NCI-H524 (cell line): ENCODE data around the gene NOB1.
"Not testable (repeated sequence)": the region's sequence is repeated elsewhere in the genome, so short reads cannot be mapped to it uniquely, and the experiment has no call there.

Source experiments
- DNase-seq, 2 experiments: peaks; one replicate each; lab custom pipeline; 2025; lab: John Stamatoyannopoulos, UW

The NOB1 gene

GRCh38 chr16:69754469-69755310 is at the start of gene NOB1:
Gene NOB1 (minus strand): TSS chr16:69754926. CDS start chr16:69754910, 16 bp downstream.
- peak; percentile 94 to 97 for DNase-seq

GRCh38 chr16:69804297-69804696 is 49.6 kb upstream of the NOB1 start:
- no peak for DNase-seq

- DNase-seq, result no peak
Observed at GRCh38 chr16:69799611-69800031, 44.9 kb upstream of the NOB1 start.

- DNase-seq, result no peak
Observed at GRCh38 chr16:69798466-69798865, 43.7 kb upstream of the NOB1 start.

- DNase-seq, result peak; percentile 8 to 77
Observed at GRCh38 chr16:69796285-69797118, 41.8 kb upstream of the NOB1 start.

GRCh38 chr16:69794486-69794885 is 39.8 kb upstream of the NOB1 start:
- no peak for DNase-seq

- no peak for DNase-seq
Observed at GRCh38 chr16:69793526-69793925, 38.8 kb upstream of the NOB1 start.

GRCh38 chr16:69791391-69791847 is 36.7 kb upstream of the NOB1 start:
- DNase-seq, result not testable (repeated sequence)

- DNase-seq, result no peak
Observed at GRCh38 chr16:69787883-69788282, 33.2 kb upstream of the NOB1 start.

GRCh38 chr16:69784586-69784985 is 29.9 kb upstream of the NOB1 start:
- no peak for DNase-seq

GRCh38 chr16:69781118-69781517 is 26.4 kb upstream of the NOB1 start:
- DNase-seq, result no peak

- DNase-seq, result no peak
Observed at GRCh38 chr16:69779724-69780123, 25.0 kb upstream of the NOB1 start.

- no peak for DNase-seq
Observed at GRCh38 chr16:69775563-69775962, 20.8 kb upstream of the NOB1 start.

- no peak for DNase-seq
Observed at GRCh38 chr16:69773260-69773947, 18.7 kb upstream of the NOB1 start.

GRCh38 chr16:69771651-69771967 is 16.9 kb upstream of the NOB1 start:
- DNase-seq, result no peak

GRCh38 chr16:69769404-69769803 is 14.7 kb upstream of the NOB1 start:
- DNase-seq, result no peak

GRCh38 chr16:69768666-69769065 is 13.9 kb upstream of the NOB1 start:
- no peak for DNase-seq

GRCh38 chr16:69767459-69768229 is 12.9 kb upstream of the NOB1 start:
- no peak for DNase-seq

GRCh38 chr16:69763599-69763942 is 8.8 kb upstream of the NOB1 start:
- DNase-seq, result no peak

GRCh38 chr16:69762814-69763598 is 8.3 kb upstream of the NOB1 start:
- no peak for DNase-seq
